Vagina (tissue), 2 donors: ENCODE results near the gene DOLPP1.

Experiments used
- CTCF ChIP-seq, 3 experiments: fragments of 450-650 bp in 2 of 3; fragments of 200-600 bp in 1 of 3; sonication (generic) in 1 of 3; IDR thresholded peaks; one replicate each; pipeline ENCODE4 v1.5.1; 2017 to 2019; ENCODE audit warnings: antibody characterized with exemption in 3 of 3, mild to moderate bottlenecking in 2 of 3, moderate library complexity in 2 of 3
- POLR2AphosphoS5 ChIP-seq, 2 donors: sonication (generic); formaldehyde crosslinking; IDR thresholded peaks; one replicate each; pipeline ENCODE4 v1.9.0; 2017; ENCODE audit warnings: antibody characterized with exemption in 2 of 2, mild to moderate bottlenecking in 2 of 2, low read depth in 1 of 2; ENCODE audit not compliant: insufficient read depth in 1 of 2

- TF ChIP-seq CTCF (IDR thresholded peaks at IDR 0.05) (no peak), POLR2AphosphoS5 (IDR thresholded peaks at IDR 0.05; ENCODE audit: insufficient read depth in 1 of 2, low read depth in 1 of 2) (no peak)
These were observed 23.1 kb downstream of the DOLPP1 start for GRCh38 chr9:129104051-129104450.
